ENCODE measurements around the gene CBFA2T3. TPM values are rescaled to one million over a fixed set of nuclear protein-coding genes. Genes with fewer than 3 reads are reported as not detected.

The CBFA2T3 gene
- total RNA-seq, 1 donor from 2014 or later: 4.6 TPM

DNA sequence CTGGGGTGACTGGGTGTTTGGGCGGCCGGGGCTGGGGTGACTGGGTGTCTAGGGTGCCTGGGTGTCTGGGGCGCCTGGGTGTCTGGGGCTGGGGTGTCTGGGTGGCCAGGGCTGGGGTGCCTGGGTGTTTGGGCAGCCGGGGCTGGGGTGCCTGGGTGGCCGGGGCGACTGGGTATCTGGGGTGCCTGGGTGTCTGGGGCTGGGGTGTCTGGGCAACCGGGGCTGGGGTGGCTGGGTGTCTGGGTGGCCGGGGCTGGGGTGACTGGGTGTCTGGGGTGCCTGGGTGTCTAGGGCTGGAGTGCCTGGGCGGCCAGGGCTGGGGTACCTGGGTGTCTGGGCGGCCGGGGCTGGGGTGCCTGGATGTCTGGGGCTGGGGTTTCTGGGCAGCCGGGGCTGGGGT is 151.9 kb downstream of the CBFA2T3 start:
- Mint-ChIP-seq H3K9me3 (no peaks in the 10 kb centered on the region), H3K4me1 (no peaks in the 10 kb centered on the region), H3K27ac (ENCODE audit: unreplicated experiment) (no peak overlapping the region), H3K4me3 (no peak overlapping the region), H3K27me3 (ENCODE audit: low read depth) (no peaks in the 10 kb centered on the region), H3K36me3 (ENCODE audit: low read depth) (no peaks in the 10 kb centered on the region)
- DNase-seq (ENCODE audit: low read depth, low spot score): no peak
- TF ChIP-seq, protein P1, sequence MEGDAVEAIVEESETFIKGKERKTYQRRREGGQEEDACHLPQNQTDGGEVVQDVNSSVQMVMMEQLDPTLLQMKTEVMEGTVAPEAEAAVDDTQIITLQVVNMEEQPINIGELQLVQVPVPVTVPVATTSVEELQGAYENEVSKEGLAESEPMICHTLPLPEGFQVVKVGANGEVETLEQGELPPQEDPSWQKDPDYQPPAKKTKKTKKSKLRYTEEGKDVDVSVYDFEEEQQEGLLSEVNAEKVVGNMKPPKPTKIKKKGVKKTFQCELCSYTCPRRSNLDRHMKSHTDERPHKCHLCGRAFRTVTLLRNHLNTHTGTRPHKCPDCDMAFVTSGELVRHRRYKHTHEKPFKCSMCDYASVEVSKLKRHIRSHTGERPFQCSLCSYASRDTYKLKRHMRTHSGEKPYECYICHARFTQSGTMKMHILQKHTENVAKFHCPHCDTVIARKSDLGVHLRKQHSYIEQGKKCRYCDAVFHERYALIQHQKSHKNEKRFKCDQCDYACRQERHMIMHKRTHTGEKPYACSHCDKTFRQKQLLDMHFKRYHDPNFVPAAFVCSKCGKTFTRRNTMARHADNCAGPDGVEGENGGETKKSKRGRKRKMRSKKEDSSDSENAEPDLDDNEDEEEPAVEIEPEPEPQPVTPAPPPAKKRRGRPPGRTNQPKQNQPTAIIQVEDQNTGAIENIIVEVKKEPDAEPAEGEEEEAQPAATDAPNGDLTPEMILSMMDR (conservative IDR thresholded peaks at IDR 0.05): no peak

Other genes starting within 250 kb of the CBFA2T3 start
- gene PIEZO1, start 192.0 kb downstream of the CBFA2T3 start, total RNA-seq: 17.8 and 20.7 TPM in 2 replicates
- 79.6 and 79.9 TPM in 2 replicates for gene CDT1, start 173.4 kb downstream of the CBFA2T3 start, total RNA-seq
- gene APRT, start 165.3 kb downstream of the CBFA2T3 start, total RNA-seq: 114 and 116 TPM in 2 replicates
- 19.7 and 20.1 TPM in 2 replicates for gene GALNS, start 120.3 kb downstream of the CBFA2T3 start, total RNA-seq
- gene TRAPPC2L, start 120.1 kb downstream of the CBFA2T3 start, total RNA-seq: 89.8 and 95.1 TPM in 2 replicates
- not detected in 2 replicates for gene PABPN1L, start 110.5 kb downstream of the CBFA2T3 start, total RNA-seq
- 25.1 and 31.0 TPM in 2 replicates for gene ACSF3, start 116.6 kb upstream of the CBFA2T3 start, total RNA-seq
- not detected in 2 replicates for gene CDH15, start 194.5 kb upstream of the CBFA2T3 start, total RNA-seq
- 1.3 and 1.4 TPM in 2 replicates for gene SLC22A31, start 223.3 kb upstream of the CBFA2T3 start, total RNA-seq
- gene ZNF778, start 240.5 kb upstream of the CBFA2T3 start, total RNA-seq: 13.7 and 15.5 TPM in 2 replicates

All from neural crest cell (in vitro differentiated cells).